ENCODE results near the gene PRDX5.

Gene PRDX5

DNA sequence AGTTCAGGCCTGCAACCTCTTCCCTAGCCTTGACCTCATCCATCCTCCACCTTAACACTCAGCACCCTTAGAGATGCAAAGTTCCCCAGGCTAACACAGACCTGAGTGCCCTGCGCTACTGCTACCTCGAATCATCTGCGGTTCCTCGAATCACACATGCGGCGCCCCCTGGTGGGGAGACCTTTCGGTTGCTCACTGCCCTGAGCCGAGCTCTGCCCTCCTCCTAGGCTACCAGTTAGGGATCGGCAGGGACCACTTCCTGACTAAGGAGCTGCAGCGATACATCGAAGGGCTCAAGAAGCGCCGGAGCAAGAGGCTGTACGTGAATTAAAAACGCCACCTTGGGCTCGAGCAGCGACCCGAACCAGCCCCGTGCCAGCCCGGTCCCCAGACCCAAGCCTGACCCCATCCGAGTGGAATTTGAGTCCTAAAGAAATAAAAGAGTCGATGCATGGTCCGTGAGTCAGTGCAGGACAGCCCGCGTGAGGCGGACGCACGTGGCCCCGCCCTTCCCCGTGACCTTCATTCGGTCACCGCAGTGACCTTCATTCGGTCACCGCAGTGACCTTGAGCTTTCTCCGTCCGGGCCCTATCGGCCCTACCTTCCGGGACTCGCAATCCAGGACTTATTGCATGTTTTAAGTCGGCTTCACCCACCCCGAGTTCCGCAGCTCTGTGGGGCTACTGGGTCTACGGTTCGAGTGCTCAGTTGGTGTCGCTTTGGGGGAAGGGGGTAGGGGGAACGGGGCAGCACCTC lies 13.4 kb upstream of the PRDX5 start:
- TF ChIP-seq TAF1 (IDR thresholded peaks at IDR 0.05; ENCODE audit: low read depth): no peak
- TF ChIP-seq, protein P1, sequence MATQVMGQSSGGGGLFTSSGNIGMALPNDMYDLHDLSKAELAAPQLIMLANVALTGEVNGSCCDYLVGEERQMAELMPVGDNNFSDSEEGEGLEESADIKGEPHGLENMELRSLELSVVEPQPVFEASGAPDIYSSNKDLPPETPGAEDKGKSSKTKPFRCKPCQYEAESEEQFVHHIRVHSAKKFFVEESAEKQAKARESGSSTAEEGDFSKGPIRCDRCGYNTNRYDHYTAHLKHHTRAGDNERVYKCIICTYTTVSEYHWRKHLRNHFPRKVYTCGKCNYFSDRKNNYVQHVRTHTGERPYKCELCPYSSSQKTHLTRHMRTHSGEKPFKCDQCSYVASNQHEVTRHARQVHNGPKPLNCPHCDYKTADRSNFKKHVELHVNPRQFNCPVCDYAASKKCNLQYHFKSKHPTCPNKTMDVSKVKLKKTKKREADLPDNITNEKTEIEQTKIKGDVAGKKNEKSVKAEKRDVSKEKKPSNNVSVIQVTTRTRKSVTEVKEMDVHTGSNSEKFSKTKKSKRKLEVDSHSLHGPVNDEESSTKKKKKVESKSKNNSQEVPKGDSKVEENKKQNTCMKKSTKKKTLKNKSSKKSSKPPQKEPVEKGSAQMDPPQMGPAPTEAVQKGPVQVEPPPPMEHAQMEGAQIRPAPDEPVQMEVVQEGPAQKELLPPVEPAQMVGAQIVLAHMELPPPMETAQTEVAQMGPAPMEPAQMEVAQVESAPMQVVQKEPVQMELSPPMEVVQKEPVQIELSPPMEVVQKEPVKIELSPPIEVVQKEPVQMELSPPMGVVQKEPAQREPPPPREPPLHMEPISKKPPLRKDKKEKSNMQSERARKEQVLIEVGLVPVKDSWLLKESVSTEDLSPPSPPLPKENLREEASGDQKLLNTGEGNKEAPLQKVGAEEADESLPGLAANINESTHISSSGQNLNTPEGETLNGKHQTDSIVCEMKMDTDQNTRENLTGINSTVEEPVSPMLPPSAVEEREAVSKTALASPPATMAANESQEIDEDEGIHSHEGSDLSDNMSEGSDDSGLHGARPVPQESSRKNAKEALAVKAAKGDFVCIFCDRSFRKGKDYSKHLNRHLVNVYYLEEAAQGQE (IDR thresholded peaks at IDR 0.05; ENCODE audit: low read depth): no peak
- TF ChIP-seq, protein P2, sequence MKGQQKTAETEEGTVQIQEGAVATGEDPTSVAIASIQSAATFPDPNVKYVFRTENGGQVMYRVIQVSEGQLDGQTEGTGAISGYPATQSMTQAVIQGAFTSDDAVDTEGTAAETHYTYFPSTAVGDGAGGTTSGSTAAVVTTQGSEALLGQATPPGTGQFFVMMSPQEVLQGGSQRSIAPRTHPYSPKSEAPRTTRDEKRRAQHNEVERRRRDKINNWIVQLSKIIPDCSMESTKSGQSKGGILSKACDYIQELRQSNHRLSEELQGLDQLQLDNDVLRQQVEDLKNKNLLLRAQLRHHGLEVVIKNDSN (IDR thresholded peaks at IDR 0.05): peak; percentile 70
- TF ChIP-seq EGR1 (IDR thresholded peaks at IDR 0.05): no peak
- no peak for TF ChIP-seq FOXM1 (IDR thresholded peaks at IDR 0.05; ENCODE audit: borderline replicate concordance, low read depth)
- TF ChIP-seq, protein P3, sequence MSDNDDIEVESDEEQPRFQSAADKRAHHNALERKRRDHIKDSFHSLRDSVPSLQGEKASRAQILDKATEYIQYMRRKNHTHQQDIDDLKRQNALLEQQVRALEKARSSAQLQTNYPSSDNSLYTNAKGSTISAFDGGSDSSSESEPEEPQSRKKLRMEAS (IDR thresholded peaks at IDR 0.05): peak; percentile 85
- TF ChIP-seq YY1 (IDR thresholded peaks at IDR 0.05; ENCODE audit: low read depth): 0 out of 2 replicates have a peak, but pooled peaks have one; percentile 4
- TF ChIP-seq RAD21 (IDR thresholded peaks at IDR 0.05; ENCODE audit: low read depth): peak; percentile 49; the same call in 1 of the 2 replicates
- no peak for TF ChIP-seq CEBPB (IDR thresholded peaks at IDR 0.05)
- no peak for TF ChIP-seq ZBTB7A (IDR thresholded peaks at IDR 0.05; ENCODE audit: low read depth)
- no peak; the same call in 1 of the 2 replicates for TF ChIP-seq EP300 (IDR thresholded peaks at IDR 0.05; ENCODE audit: borderline replicate concordance)
- no peak for TF ChIP-seq CREB1 (IDR thresholded peaks at IDR 0.05; ENCODE audit: low read depth)
- peak; percentile 47; the same call in 1 of the 2 replicates for TF ChIP-seq TCF12 (IDR thresholded peaks at IDR 0.05; ENCODE audit: low read depth)
- no peak for TF ChIP-seq NFIC (IDR thresholded peaks at IDR 0.05)
- TF ChIP-seq TEAD4 (IDR thresholded peaks at IDR 0.05): no peak

DNA sequence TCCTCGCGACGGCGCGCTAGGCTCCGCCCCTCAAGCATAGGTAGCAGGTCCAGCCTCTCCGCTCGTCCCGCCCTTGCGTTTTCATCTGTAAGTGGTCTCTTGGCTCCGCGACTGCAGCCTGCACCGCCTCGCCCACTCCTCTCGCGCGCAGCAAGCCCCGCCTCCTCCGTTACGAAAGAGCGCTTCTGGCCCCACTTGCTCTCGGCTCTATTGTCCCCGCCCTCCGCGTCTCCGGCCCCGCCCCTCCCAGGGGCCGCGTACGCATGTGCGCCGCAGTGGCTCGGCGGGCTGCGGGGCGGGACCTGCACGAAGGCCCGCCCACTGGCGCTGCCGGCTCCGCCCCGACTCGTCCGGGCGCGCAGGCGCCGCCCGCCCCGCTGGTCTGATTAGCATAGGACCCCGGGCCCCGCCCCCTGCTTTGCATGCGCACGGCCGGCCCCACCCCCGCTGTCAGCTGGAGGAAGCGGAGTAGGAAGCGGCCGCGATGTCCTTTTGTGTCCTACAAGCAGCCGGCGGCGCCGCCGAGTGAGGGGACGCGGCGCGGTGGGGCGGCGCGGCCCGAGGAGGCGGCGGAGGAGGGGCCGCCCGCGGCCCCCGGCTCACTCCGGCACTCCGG lies 12.7 kb upstream of the PRDX5 start, which contains the start of gene ESRRA:
ESRRA (plus strand) TSS at position 450 of the 616 bp plus-strand sequence. CDS start 1,656 bp downstream, outside the sequence.
- TF ChIP-seq, protein P3 (IDR thresholded peaks at IDR 0.05): no peak
- TF ChIP-seq TEAD4 (IDR thresholded peaks at IDR 0.05) (no peak), TCF12 (IDR thresholded peaks at IDR 0.05; ENCODE audit: low read depth) (no peak), CEBPB (IDR thresholded peaks at IDR 0.05) (peak; percentile 66), YY1 (IDR thresholded peaks at IDR 0.05; ENCODE audit: low read depth) (no peak), NFIC (IDR thresholded peaks at IDR 0.05) (no peak), CREB1 (IDR thresholded peaks at IDR 0.05; ENCODE audit: low read depth) (no peak), EGR1 (IDR thresholded peaks at IDR 0.05) (no peak), TAF1 (IDR thresholded peaks at IDR 0.05; ENCODE audit: low read depth) (no peak), EP300 (IDR thresholded peaks at IDR 0.05; ENCODE audit: borderline replicate concordance) (no peak), RAD21 (IDR thresholded peaks at IDR 0.05; ENCODE audit: low read depth) (no peak), FOXM1 (IDR thresholded peaks at IDR 0.05; ENCODE audit: borderline replicate concordance, low read depth) (no peak), ZBTB7A (IDR thresholded peaks at IDR 0.05; ENCODE audit: low read depth) (peak; percentile 79; the same call in 1 of the 2 replicates)
- TF ChIP-seq, protein P1 (IDR thresholded peaks at IDR 0.05; ENCODE audit: low read depth): no peak

DNA sequence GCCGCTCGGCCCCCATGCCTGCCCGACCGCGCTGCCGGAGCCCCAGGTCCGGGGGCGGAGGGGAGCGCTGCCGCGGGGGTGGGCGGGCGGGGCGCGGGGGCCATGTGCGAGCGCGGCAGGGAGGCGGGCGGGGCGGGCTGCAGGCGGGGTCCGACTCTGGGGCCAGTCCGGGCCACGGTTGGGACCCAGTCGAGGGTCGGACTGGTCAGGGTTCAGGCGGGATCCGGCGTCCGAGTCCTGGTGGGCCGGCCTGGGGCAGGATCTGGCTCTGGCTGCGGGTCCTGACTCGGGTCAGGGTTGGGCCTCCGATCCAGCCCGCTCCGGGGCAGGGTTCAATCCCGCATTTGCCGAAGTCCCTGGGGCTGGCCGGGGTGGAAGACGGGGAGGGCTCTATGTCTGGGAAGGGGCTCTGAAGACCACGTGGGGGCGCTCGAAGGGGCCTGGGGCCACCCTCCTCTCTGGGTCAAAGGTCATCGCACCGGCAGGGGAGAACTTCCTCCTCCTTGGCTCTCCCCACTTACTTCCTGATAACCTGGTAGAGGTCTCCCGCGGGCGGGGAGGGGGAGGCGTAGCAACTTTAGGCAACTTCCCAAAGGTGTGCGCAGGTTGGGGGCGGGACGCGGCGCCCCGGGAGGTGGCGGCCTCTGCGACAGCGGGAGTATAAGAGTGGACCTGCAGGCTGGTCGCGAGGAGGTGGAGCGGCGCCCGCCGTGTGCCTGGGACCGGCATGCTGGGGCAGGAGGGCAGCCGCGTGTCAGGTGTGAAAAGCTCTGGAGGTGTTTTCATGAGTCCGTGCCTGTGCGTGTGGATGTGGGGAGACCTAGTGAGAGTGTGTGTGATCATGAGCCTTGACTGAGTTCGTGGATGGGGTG lies 12.0 kb upstream of the PRDX5 start:
- TF ChIP-seq FOXM1 (IDR thresholded peaks at IDR 0.05; ENCODE audit: borderline replicate concordance, low read depth): no peak
- TF ChIP-seq, protein P2 (IDR thresholded peaks at IDR 0.05): peak; percentile 1; the same call in 1 of the 2 replicates
- peak; percentile 32; the same call in 1 of the 2 replicates for TF ChIP-seq EP300 (IDR thresholded peaks at IDR 0.05; ENCODE audit: borderline replicate concordance)
- TF ChIP-seq TCF12 (IDR thresholded peaks at IDR 0.05; ENCODE audit: low read depth): 0 out of 2 replicates have a peak, but pooled peaks have one; percentile 37
- TF ChIP-seq TAF1 (IDR thresholded peaks at IDR 0.05; ENCODE audit: low read depth): peak; percentile 52; the same call in 1 of the 2 replicates
- no peak for TF ChIP-seq CEBPB (IDR thresholded peaks at IDR 0.05)
- TF ChIP-seq, protein P1 (IDR thresholded peaks at IDR 0.05; ENCODE audit: low read depth): no peak
- TF ChIP-seq, protein P3 (IDR thresholded peaks at IDR 0.05): peak; percentile 89
- no peak for TF ChIP-seq RAD21 (IDR thresholded peaks at IDR 0.05; ENCODE audit: low read depth)
- no peak for TF ChIP-seq CREB1 (IDR thresholded peaks at IDR 0.05; ENCODE audit: low read depth)
- peak; percentile 87 for TF ChIP-seq ZBTB7A (IDR thresholded peaks at IDR 0.05; ENCODE audit: low read depth)
- TF ChIP-seq EGR1 (IDR thresholded peaks at IDR 0.05): peak; percentile 36; the same call in 1 of the 2 replicates
- TF ChIP-seq TEAD4 (IDR thresholded peaks at IDR 0.05): peak; percentile 37; the same call in 1 of the 2 replicates
